ENCODE results near the gene MATCAP1. TPM values are rescaled to one million over a fixed set of nuclear protein-coding genes. Genes with fewer than 3 reads are reported as not detected.

Gene MATCAP1
- total RNA-seq, 4 donors from 2014 or later: 20.3 to 50.0 (median 32.4) TPM

GRCh38 chr16:67141391-67141790, 42.4 kb downstream of the MATCAP1 start:
- Histone ChIP-seq H3K36me3 (peaks cover 51 to 56% of the 10 kb centered on the region in 2 donors), H3K4me3 (replicated peaks in 1 of 3) (no peak overlapping the region), H3K27me3 (no peaks in the 10 kb centered on the region), H3K27ac (no peak overlapping the region), H3K9me3 (no peaks in the 10 kb centered on the region), H3K4me1 (no peaks in the 10 kb centered on the region)
- no peak for DNase-seq
- intact Hi-C loops (cut with DNase I): no loop called here
- no peak for TF ChIP-seq CTCF (IDR thresholded peaks at IDR 0.05)
- TF ChIP-seq POLR2A (IDR thresholded peaks at IDR 0.05): no peak
- 92 to 100% methylated on average over 2 to 5 of the region's 13 CpGs for WGBS, 2 donors

- Histone ChIP-seq H3K27me3 (no peaks in the 10 kb centered on the region), H3K4me1 (no peaks in the 10 kb centered on the region), H3K36me3 (peaks cover 47 to 62% of the 10 kb centered on the region in 2 donors), H3K27ac (no peak overlapping the region), H3K9me3 (no peaks in the 10 kb centered on the region), H3K4me3 (replicated peaks in 1 of 3) (no peak overlapping the region)
- intact Hi-C loops (cut with DNase I): no loop called here
- DNase-seq: no peak
- TF ChIP-seq POLR2A (IDR thresholded peaks at IDR 0.05) (no peak), CTCF (IDR thresholded peaks at IDR 0.05) (no peak)
- WGBS, 2 donors: 53 to 63% methylated on average over 3 of the region's 3 CpGs
These were observed 46.2 kb downstream of the MATCAP1 start for GRCh38 chr16:67137605-67138004.

- H3K36me3 ChIP-seq: peaks cover 14 to 20% of the 10 kb centered on the region in 2 donors
- intact Hi-C loops (cut with DNase I): no loop called here
- H3K4me3 ChIP-seq (replicated peaks in 1 of 3): no peak overlapping the region
- H3K4me1 ChIP-seq: no peaks in the 10 kb centered on the region
- H3K27ac ChIP-seq: no peak overlapping the region
- H3K27me3 ChIP-seq: no peaks in the 10 kb centered on the region
- 97 to 98% methylated on average over 3 of the region's 3 CpGs for WGBS, 2 donors
- no peak for DNase-seq
- H3K9me3 ChIP-seq: no peaks in the 10 kb centered on the region
- TF ChIP-seq POLR2A (IDR thresholded peaks at IDR 0.05) (no peak), CTCF (IDR thresholded peaks at IDR 0.05) (no peak)
These were observed 54.3 kb downstream of the MATCAP1 start for GRCh38 chr16:67129422-67129821.

GRCh38 chr16:67128887-67129286, 54.9 kb downstream of the MATCAP1 start:
- no peaks in the 10 kb centered on the region for H3K27me3 ChIP-seq
- TF ChIP-seq CTCF (IDR thresholded peaks at IDR 0.05) (no peak), POLR2A (IDR thresholded peaks at IDR 0.05) (no peak)
- peaks cover 8 to 15% of the 10 kb centered on the region in 2 donors for H3K36me3 ChIP-seq
- H3K4me3 ChIP-seq (replicated peaks in 1 of 3): no peak overlapping the region
- DNase-seq: no peak
- H3K4me1 ChIP-seq: no peaks in the 10 kb centered on the region
- no peaks in the 10 kb centered on the region for H3K9me3 ChIP-seq
- intact Hi-C loops (cut with DNase I): no loop called here
- 93 to 94% methylated on average over 3 of the region's 3 CpGs for whole genome bisulfite sequencing, 2 donors
- H3K27ac ChIP-seq: no peak overlapping the region

- Histone ChIP-seq H3K4me1 (no peaks in the 10 kb centered on the region), H3K4me3 (replicated peaks in 1 of 3) (no peak overlapping the region), H3K27me3 (no peaks in the 10 kb centered on the region), H3K36me3 (peaks cover 8 to 15% of the 10 kb centered on the region in 2 donors), H3K27ac (no peak overlapping the region), H3K9me3 (no peaks in the 10 kb centered on the region)
- TF ChIP-seq CTCF (IDR thresholded peaks at IDR 0.05) (no peak), POLR2A (IDR thresholded peaks at IDR 0.05) (no peak)
- no peak for DNase-seq
- intact Hi-C loops (cut with DNase I): no loop called here
These were observed 55.3 kb downstream of the MATCAP1 start for GRCh38 chr16:67128417-67128816.

MicroRNA genes within 50 kb of the gene (microRNA counts, 767-probe panel; counts per million panel counts)
- 0 counts per million in 2 donors for microRNA hsa-miR-328

Small RNA genes within 50 kb of the gene (microRNA-seq; reads per million reads assigned to microRNA genes)
- 365 reads per million, percentile 67 among the genes with 10 or more reads in this experiment for gene MIR328

Small RNA genes within 50 kb of the gene (small RNA-seq; reads per million reads assigned to genes)
- 6.6 reads per million, percentile 89 among the genes with 10 or more reads in this experiment for gene MIR328

Other genes starting within 250 kb of the MATCAP1 start
- 100 to 1,000 TPM in 1 of 4 donors, 10 to 100 TPM in 3; 29.4 to 113 (median 48.3) TPM for gene CIAO2B, start 249.6 kb downstream of the MATCAP1 start, total RNA-seq
- 10 to 100 TPM; 49.7 to 69.4 (median 53.6) TPM for gene CES2, start 248.4 kb downstream of the MATCAP1 start, total RNA-seq
- 1 to 10 TPM in 1 of 4 donors, under 1 TPM in 2, not detected in 1; 0.13 to 1.3 (median 0.22) TPM for gene CES3, start 222.7 kb downstream of the MATCAP1 start, total RNA-seq
- gene CES4A, start 195.4 kb downstream of the MATCAP1 start, total RNA-seq: 10 to 100 TPM; 10.9 to 15.7 (median 12.8) TPM
- gene CBFB, start 154.8 kb downstream of the MATCAP1 start, total RNA-seq: 10 to 100 TPM; 31.0 to 60.0 (median 41.5) TPM
- 10 to 100 TPM; 11.4 to 18.9 (median 17.5) TPM for gene PHAF1, start 74.0 kb downstream of the MATCAP1 start, total RNA-seq
- 100 to 1,000 TPM in 1 of 4 donors, 10 to 100 TPM in 3; 52.0 to 103 (median 85.7) TPM for gene B3GNT9, start 33.0 kb downstream of the MATCAP1 start, total RNA-seq
- 10 to 100 TPM; 27.0 to 42.2 (median 37.0) TPM for gene TRADD, start 24.1 kb downstream of the MATCAP1 start, total RNA-seq
- gene FBXL8, start 24.0 kb downstream of the MATCAP1 start, total RNA-seq: 10 to 100 TPM; 26.3 to 41.9 (median 35.6) TPM
- 10 to 100 TPM; 17.3 to 52.5 (median 36.6) TPM for gene HSF4, start 19.2 kb downstream of the MATCAP1 start, total RNA-seq
- gene NOL3, start 13.4 kb downstream of the MATCAP1 start, total RNA-seq: 10 to 100 TPM; 38.3 to 97.0 (median 63.5) TPM
- gene EXOC3L1, start 6.2 kb upstream of the MATCAP1 start, total RNA-seq: 1 to 10 TPM; 5.9 to 8.6 (median 7.6) TPM
- gene E2F4, start 8.2 kb upstream of the MATCAP1 start, total RNA-seq: 100 to 1,000 TPM in 1 of 4 donors, 10 to 100 TPM in 3; 77.6 to 117 (median 89.1) TPM
- gene ELMO3, start 15.2 kb upstream of the MATCAP1 start, total RNA-seq: 10 to 100 TPM; 26.0 to 37.8 (median 30.0) TPM
- 10 to 100 TPM; 53.2 to 69.0 (median 58.3) TPM for gene TMEM208, start 43.2 kb upstream of the MATCAP1 start, total RNA-seq
- gene FHOD1, start 63.5 kb upstream of the MATCAP1 start, total RNA-seq: 10 to 100 TPM; 17.9 to 26.4 (median 24.3) TPM
- gene SLC9A5, start 65.0 kb upstream of the MATCAP1 start, total RNA-seq: 1 to 10 TPM in 2 of 4 donors, under 1 TPM in 2; 0.56 to 3.0 (median 1.1) TPM
- gene PLEKHG4, start 95.6 kb upstream of the MATCAP1 start, total RNA-seq: 10 to 100 TPM in 2 of 4 donors, 1 to 10 TPM in 2; 8.2 to 11.7 (median 9.5) TPM
- 1 to 10 TPM in 1 of 4 donors, not detected in 3; 2.6 TPM for gene KCTD19, start 142.8 kb upstream of the MATCAP1 start, total RNA-seq
- under 1 TPM in 1 of 4 donors, not detected in 3; 0.22 TPM for gene LRRC36, start 142.9 kb upstream of the MATCAP1 start, total RNA-seq
- gene TPPP3, start 209.5 kb upstream of the MATCAP1 start, total RNA-seq: 1 to 10 TPM in 2 of 4 donors, under 1 TPM in 2; 0.54 to 2.3 (median 1.5) TPM
- 10 to 100 TPM; 33.3 to 63.8 (median 50.9) TPM for gene ZDHHC1, start 232.5 kb upstream of the MATCAP1 start, total RNA-seq
- gene HSD11B2, start 247.2 kb upstream of the MATCAP1 start, total RNA-seq: 10 to 100 TPM in 2 of 4 donors, 1 to 10 TPM in 2; 4.6 to 11.9 (median 9.0) TPM

Measured in thyroid gland (tissue), 4 donors.